GM19324 (cell line): ENCODE measurements around the gene ZP3.
A peak's percentile ranks its signal among the peaks of the same experiment; 100 is the strongest.
"Not testable (repeated sequence)": the region's sequence is repeated elsewhere in the genome, so short reads cannot be mapped to it uniquely, and the experiment has no call there.

Source experiments
- ATAC-seq: cut with Tn5 transposase; IDR thresholded peaks from one replicate; pipeline ENCODE4 v1.9.1; 2021; ENCODE audit warnings: mild to moderate bottlenecking, moderate library complexity; ENCODE audit not compliant: unreplicated experiment, low FRiP score

The ZP3 gene

GRCh38 chr7:76424413-76425111 lies at the start of gene ZP3:
Gene ZP3, plus strand, starts transcription at chr7:76424950. Its CDS starts 15 bp downstream, at chr7:76424965.
- ATAC-seq, result no peak

GRCh38 chr7:76375251-76375650 lies 49.5 kb upstream of the ZP3 start:
- ATAC-seq, result no peak

- ATAC-seq, result no peak
These were observed 47.4 kb upstream of the ZP3 start for GRCh38 chr7:76377186-76377918.

GRCh38 chr7:76380623-76380966 lies 44.2 kb upstream of the ZP3 start:
- ATAC-seq, result no peak

- no peak for ATAC-seq
These were observed 42.9 kb upstream of the ZP3 start for GRCh38 chr7:76381814-76382213.

- ATAC-seq, result no peak
These were observed 41.4 kb upstream of the ZP3 start for GRCh38 chr7:76383089-76383944.

- ATAC-seq, result no peak
These were observed 38.0 kb upstream of the ZP3 start for GRCh38 chr7:76386691-76387260.

- ATAC-seq, result not testable (repeated sequence)
These were observed 37.0 kb upstream of the ZP3 start for GRCh38 chr7:76387789-76388188.

- no peak for ATAC-seq
These were observed 34.7 kb upstream of the ZP3 start for GRCh38 chr7:76390092-76390491.

- ATAC-seq, result no peak
These were observed 32.1 kb upstream of the ZP3 start for GRCh38 chr7:76392531-76393115.

- peak; percentile 94 for ATAC-seq
These were observed 31.4 kb upstream of the ZP3 start for GRCh38 chr7:76393116-76394031.

- ATAC-seq, result no peak
These were observed 29.8 kb upstream of the ZP3 start for GRCh38 chr7:76394957-76395356.

- ATAC-seq, result not testable (repeated sequence)
These were observed 29.2 kb upstream of the ZP3 start for GRCh38 chr7:76395605-76395964.

- no peak for ATAC-seq
These were observed 28.6 kb upstream of the ZP3 start for GRCh38 chr7:76395965-76396726.

GRCh38 chr7:76396864-76397263 lies 27.9 kb upstream of the ZP3 start:
- ATAC-seq, result no peak

GRCh38 chr7:76397409-76398183 lies 27.2 kb upstream of the ZP3 start:
- no peak for ATAC-seq

- ATAC-seq, result no peak
These were observed 24.5 kb upstream of the ZP3 start for GRCh38 chr7:76400248-76400647.

GRCh38 chr7:76403097-76403496 lies 21.7 kb upstream of the ZP3 start:
- not testable (repeated sequence) for ATAC-seq
